H1 (cell line): Measurements from ENCODE around the gene LAMB1. TPM values are rescaled to one million over a fixed set of nuclear protein-coding genes. Genes with fewer than 3 reads are reported as not detected.

Experiments
- CTCF ChIA-PET: fragments of 300-600 bp; sonication (Branson Sonifier 250); formaldehyde crosslinking; loops from one replicate; lab custom pipeline; 2021; ENCODE audit not compliant: partially characterized antibody; lab: Charles Lee
- POLR2A ChIA-PET: fragments of 300-600 bp; sonication (Branson Sonifier 250); formaldehyde crosslinking; loops from one replicate; lab custom pipeline; 2021; ENCODE audit warnings: inconsistent platforms; ENCODE audit not compliant: partially characterized antibody; lab: Charles Lee
- DNase-seq, 2 experiments: peaks; one replicate each; pipeline versions ENCODE4 v3.0.0 to v3.0.0-alpha.2; 2010 to 2022; ENCODE audit warnings: low spot score in 2 of 2, low read depth in 1 of 2, mixed read lengths in 1 of 2
- FAIRE-seq: peaks from 2 replicates; lab custom pipeline; 2011; peaks lifted over from hg19 to GRCh38; lab: Jason Lieb, UNC
- H2AFZ ChIP-seq: 2 replicates; pipeline ENCODE4 v1.8.1; 2012; ENCODE audit warnings: low read length, inconsistent platforms
- H2AK5ac ChIP-seq: 2 replicates; pipeline ENCODE4 v1.6.1; 2013; ENCODE audit warnings: low read depth, low read length
- H2BK120ac ChIP-seq: replicated peaks from 2 replicates; pipeline ENCODE3; 2013; ENCODE audit warnings: low read depth, low read length, inconsistent platforms
- H2BK12ac ChIP-seq: 2 replicates; pipeline ENCODE4 v1.6.1; 2013; ENCODE audit warnings: low read depth, low read length
- H2BK15ac ChIP-seq: 2 replicates; pipeline ENCODE4 v1.6.1; 2013; ENCODE audit warnings: low read length
- H2BK20ac ChIP-seq: 2 replicates; pipeline ENCODE4 v1.6.1; 2013; ENCODE audit warnings: low read length
- H2BK5ac ChIP-seq: 2 replicates; pipeline ENCODE4 v1.6.1; 2013; ENCODE audit warnings: low read depth, low read length
- H3K14ac ChIP-seq: 2 replicates; pipeline ENCODE4 v1.6.1; 2013; ENCODE audit warnings: inconsistent platforms; ENCODE audit not compliant: insufficient read length
- H3K18ac ChIP-seq: 2 replicates; pipeline ENCODE4 v1.6.1; 2013; ENCODE audit warnings: low read length; ENCODE audit errors: extremely low read depth
- H3K23ac ChIP-seq: 2 replicates; pipeline ENCODE4 v1.6.1; 2013; ENCODE audit warnings: inconsistent platforms; ENCODE audit not compliant: insufficient read length
- H3K23me2 ChIP-seq: 2 replicates; pipeline ENCODE4 v1.6.1; 2013; ENCODE audit warnings: low read depth, low read length
- H3K27ac ChIP-seq: 2 replicates; pipeline ENCODE4 v1.6.1; 2011; ENCODE audit warnings: low read depth, low read length, inconsistent platforms
- H3K27me3 ChIP-seq, 4 experiments: replicated peaks in 1 of 4; 1 replicate in 1 of 4; 2 replicates in 3 of 4; pipeline versions ENCODE4 v1.6.1 to v1.8.1; 2011 to 2013; ENCODE audit warnings: low read length in 3 of 4, mild to moderate bottlenecking in 3 of 4, inconsistent platforms in 2 of 4, mixed read lengths in 2 of 4, moderate library complexity in 1 of 4; ENCODE audit not compliant: control insufficient read depth in 3 of 4, insufficient read depth in 3 of 4; ENCODE audit errors: extremely low read depth in 1 of 4
- H3K36me3 ChIP-seq, 4 experiments: 2 replicates each; pipeline versions ENCODE4 v1.6.1 to v1.8.1; 2011 to 2013; ENCODE audit warnings: mild to moderate bottlenecking in 4 of 4, low read length in 3 of 4, moderate library complexity in 2 of 4, control low read depth in 1 of 4, inconsistent platforms in 1 of 4; ENCODE audit not compliant: insufficient read depth in 4 of 4, control insufficient read depth in 2 of 4
- H3K4ac ChIP-seq: replicated peaks from 2 replicates; pipeline ENCODE3; 2013; ENCODE audit warnings: low read length, low read depth, mixed read lengths, inconsistent platforms; ENCODE audit not compliant: insufficient read length
- H3K4me1 ChIP-seq, 4 experiments: replicated peaks in 1 of 4; 1 replicate in 1 of 4; 2 replicates in 3 of 4; pipeline versions ENCODE4 v1.6.1 to v1.8.1; 2011 to 2013; ENCODE audit warnings: low read length in 3 of 4, inconsistent platforms in 2 of 4, mixed read lengths in 1 of 4; ENCODE audit not compliant: insufficient read depth in 4 of 4, control insufficient read depth in 3 of 4
- H3K4me2 ChIP-seq, 2 experiments: 2 replicates each; pipeline versions ENCODE4 v1.6.1 to v1.8.1; 2011 to 2013; ENCODE audit warnings: low read depth in 2 of 2, low read length in 2 of 2, control low read depth in 1 of 2, inconsistent platforms in 1 of 2, mild to moderate bottlenecking in 1 of 2; ENCODE audit not compliant: insufficient read depth in 1 of 2
- H3K4me3 ChIP-seq, 4 experiments: fragments of 200-600, 300-600 bp in 1 of 4; sonication (generic), shearing (Covaris generic), sonication (Bioruptor Twin) in 1 of 4; 2 replicates each; pipeline versions ENCODE4 v1.5.1 to v1.8.1; 2011 to 2016; ENCODE audit warnings: low read length in 4 of 4, low read depth in 3 of 4, control low read depth in 2 of 4, inconsistent platforms in 2 of 4, mild to moderate bottlenecking in 2 of 4, mixed read lengths in 1 of 4, moderate library complexity in 1 of 4; ENCODE audit not compliant: insufficient read depth in 2 of 4; ENCODE audit errors: extremely low read depth in 1 of 4
- H3K56ac ChIP-seq: replicated peaks from 2 replicates; pipeline ENCODE3; 2013; ENCODE audit warnings: low read depth, mild to moderate bottlenecking, mixed read lengths, low read length, inconsistent platforms; ENCODE audit not compliant: insufficient read length
- H3K79me1 ChIP-seq: 2 replicates; pipeline ENCODE4 v1.6.1; 2013; ENCODE audit warnings: low read depth, low read length, control low read depth
- H3K79me2 ChIP-seq, 2 experiments: 2 replicates each; pipeline versions ENCODE4 v1.6.1 to v1.8.1; 2012 to 2013; ENCODE audit warnings: low read length in 2 of 2, mild to moderate bottlenecking in 2 of 2, inconsistent platforms in 1 of 2; ENCODE audit not compliant: insufficient read depth in 2 of 2, control insufficient read depth in 1 of 2
- H3K9ac ChIP-seq, 4 experiments: replicated peaks in 1 of 4; 1 replicate in 1 of 4; 2 replicates in 3 of 4; pipeline versions ENCODE4 v1.6.1 to v1.8.1; 2011 to 2013; ENCODE audit warnings: low read depth in 3 of 4, low read length in 3 of 4, control low read depth in 2 of 4, mild to moderate bottlenecking in 2 of 4, moderate library complexity in 2 of 4, inconsistent platforms in 1 of 4; ENCODE audit errors: extremely low read depth in 1 of 4
- H3K9me3 ChIP-seq, 2 experiments: 2 replicates each; pipeline versions ENCODE4 v1.6.1 to v1.8.1; 2012 to 2013; ENCODE audit warnings: mild to moderate bottlenecking in 2 of 2, moderate library complexity in 2 of 2, control low read depth in 1 of 2, inconsistent platforms in 1 of 2, low read depth in 1 of 2, low read length in 1 of 2, mixed read lengths in 1 of 2; ENCODE audit not compliant: insufficient read depth in 2 of 2
- H4K20me1 ChIP-seq, 2 experiments: replicated peaks in 1 of 2; 2 replicates each; pipeline versions ENCODE3 to v1.8.1; 2011 to 2013; ENCODE audit warnings: inconsistent platforms in 2 of 2, low read length in 2 of 2, mild to moderate bottlenecking in 1 of 2; ENCODE audit not compliant: insufficient read depth in 2 of 2, control insufficient read depth in 1 of 2
- H4K5ac ChIP-seq: 2 replicates; pipeline ENCODE4 v1.6.1; 2013; ENCODE audit warnings: low read length, low read depth, mixed read lengths, inconsistent platforms; ENCODE audit not compliant: insufficient read length
- H4K8ac ChIP-seq: 2 replicates; pipeline ENCODE4 v1.8.0; 2013; ENCODE audit warnings: mild to moderate bottlenecking, moderate library complexity, low read length, inconsistent platforms; ENCODE audit not compliant: insufficient read depth; ENCODE audit errors: extremely low read depth
- H4K91ac ChIP-seq: replicated peaks from 2 replicates; pipeline ENCODE3; 2013; ENCODE audit warnings: low read length, mixed read lengths, inconsistent platforms; ENCODE audit not compliant: insufficient read length
- NRF1 ChIP-seq: IDR thresholded peaks from 2 replicates; pipeline ENCODE4 v1.6.1; 2011; ENCODE audit warnings: mild to moderate bottlenecking, low read depth, low read length, improper control_type of control experiment
- RFX5 ChIP-seq: IDR thresholded peaks from 2 replicates; pipeline ENCODE4 v1.6.1; 2011; ENCODE audit warnings: low read depth, low read length, improper control_type of control experiment, borderline replicate concordance
- SIRT6 ChIP-seq: IDR thresholded peaks from one replicate; pipeline ENCODE4 v1.7.1; 2012; ENCODE audit warnings: low read length, inconsistent platforms
- SP4 ChIP-seq: IDR thresholded peaks from 2 replicates; pipeline ENCODE4 v1.6.1; 2012; ENCODE audit warnings: low read length, inconsistent platforms
- TCF12 ChIP-seq: IDR thresholded peaks from 2 replicates; pipeline ENCODE4 v1.6.1; 2011; ENCODE audit warnings: low read depth, mild to moderate bottlenecking, low read length
- TEAD4 ChIP-seq: IDR thresholded peaks from 2 replicates; pipeline ENCODE4 v1.6.1; 2012; ENCODE audit warnings: low read depth, low read length, inconsistent platforms, mixed read lengths
- WGBS, 2 experiments: shearing (Covaris generic) in 1 of 2; methylation state at CpG; one replicate each; pipeline versions ENCODE4 v1.1.6 to v1.1.7; 2013 to 2015; ENCODE audit warnings: low lambda C conversion rate in 2 of 2, mixed read lengths in 2 of 2, inconsistent platforms in 1 of 2, low coverage in 1 of 2, missing lambda C conversion rate in 1 of 2; ENCODE audit not compliant: insufficient replicate concordance in 2 of 2, insufficient coverage in 1 of 2, insufficient read length in 1 of 2; ENCODE audit errors: extremely low coverage in 1 of 2, missing lambda C conversion rate in 1 of 2; 5-methylcytosine and 5-hydroxymethylcytosine counted together
- polyA plus RNA-seq, 7 experiments: library from polyadenylated mRNA; depleted of rRNA in 3 of 7; stranded (reverse) in 5 of 7; unstranded in 2 of 7; fragments of >200 nt in 5 of 7; fragments of 200-250 nt in 2 of 7; gene quantifications; 1 replicate in 5 of 7; 2 replicates in 1 of 7; 4 replicates in 1 of 7; pipeline versions ENCODE4 v1.2.1 to v1.2.3, GENCODE V29; 2011 to 2013; ENCODE audit warnings: missing spikeins in 2 of 7, mixed read lengths in 2 of 7
- total RNA-seq: library from RNA; stranded (reverse); fragmentation: NEBNext Ultra II Directional; extraction: Animal tissue kit (Norgen Biotek cat#: 25700); gene quantifications from 2 replicates; pipeline ENCODE4 v1.2.1, GENCODE V29; 2021
- TF ChIP-seq, protein P1 (sequence below): IDR thresholded peaks from 2 replicates; pipeline ENCODE4 v1.6.1; 2011; ENCODE audit warnings: low read length, improper control_type of control experiment

The LAMB1 gene
- total and polyA plus RNA-seq, 2 of the 8 experiments (the other 6 are each of a cell fraction or from before 2014, with no cell fraction given): 31.9 to 38.5 TPM

DNA sequence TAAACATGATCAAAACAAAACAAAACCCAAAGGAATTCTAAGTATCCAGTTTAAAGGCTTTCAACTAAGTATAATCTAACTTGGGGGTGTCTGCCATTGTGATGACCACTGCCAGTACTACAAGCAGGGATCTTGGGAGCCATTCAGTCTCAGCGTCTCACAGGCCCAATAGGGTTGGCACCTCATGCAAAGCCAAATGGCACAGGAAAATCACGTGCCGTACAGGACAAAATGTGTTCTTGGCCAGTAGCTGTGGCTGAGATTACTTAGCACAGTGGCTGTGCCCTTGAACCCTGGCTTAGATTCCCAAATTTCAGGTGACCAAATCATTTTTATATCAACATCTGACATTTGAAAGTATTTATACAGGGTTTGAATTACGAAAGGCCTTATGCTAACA is 62.0 kb downstream of the LAMB1 start:
- 93% methylated on average over 4 of the region's 4 CpGs; no CpG with 5 or more reads in 1 of the 2 experiments for WGBS, 2 experiments
- H3K4me2 ChIP-seq: no peak overlapping the region
- H3K4me3 ChIP-seq: no peak overlapping the region
- no peak overlapping the region for H3K56ac ChIP-seq
- H2BK15ac ChIP-seq: no peak overlapping the region
- no peaks in the 10 kb centered on the region for H3K27me3 ChIP-seq
- H4K91ac ChIP-seq: no peak overlapping the region
- H2BK5ac ChIP-seq: no peak overlapping the region
- H3K79me2 ChIP-seq: no peaks in the 10 kb centered on the region
- peaks cover 0 to 11% (median 4%) of the 10 kb centered on the region in 4 experiments; a peak in 4 of 7 replicates for H3K4me1 ChIP-seq
- no peak overlapping the region for H3K4ac ChIP-seq
- H2AK5ac ChIP-seq: no peak overlapping the region
- peaks cover 0 to 32% (median 6%) of the 10 kb centered on the region in 4 experiments; a peak in 4 of 8 replicates for H3K36me3 ChIP-seq
- no peak overlapping the region for H3K27ac ChIP-seq
- no peak overlapping the region for H4K5ac ChIP-seq
- H3K9ac ChIP-seq: no peak overlapping the region
- CTCF ChIA-PET: no interaction called here
- H3K23ac ChIP-seq: no peak overlapping the region
- H2BK20ac ChIP-seq: no peak overlapping the region
- FAIRE-seq: no peak
- H3K23me2 ChIP-seq: no peaks in the 10 kb centered on the region
- no peaks in the 10 kb centered on the region for H3K9me3 ChIP-seq
- no peak overlapping the region for H2BK120ac ChIP-seq
- H3K18ac ChIP-seq: no peak overlapping the region
- DNase-seq: no peak
- POLR2A ChIA-PET: no interaction called here
- no peak overlapping the region for H4K8ac ChIP-seq
- H2AFZ ChIP-seq: no peak overlapping the region
- no peak overlapping the region for H2BK12ac ChIP-seq
- H4K20me1 ChIP-seq: peaks cover 0 to 2% of the 10 kb centered on the region in 2 experiments
- TF ChIP-seq RFX5 (no peak), SIRT6 (no peak), TEAD4 (no peak), TCF12 (no peak), SP4 (no peak), NRF1 (no peak)
- TF ChIP-seq, protein P1, sequence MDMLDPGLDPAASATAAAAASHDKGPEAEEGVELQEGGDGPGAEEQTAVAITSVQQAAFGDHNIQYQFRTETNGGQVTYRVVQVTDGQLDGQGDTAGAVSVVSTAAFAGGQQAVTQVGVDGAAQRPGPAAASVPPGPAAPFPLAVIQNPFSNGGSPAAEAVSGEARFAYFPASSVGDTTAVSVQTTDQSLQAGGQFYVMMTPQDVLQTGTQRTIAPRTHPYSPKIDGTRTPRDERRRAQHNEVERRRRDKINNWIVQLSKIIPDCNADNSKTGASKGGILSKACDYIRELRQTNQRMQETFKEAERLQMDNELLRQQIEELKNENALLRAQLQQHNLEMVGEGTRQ: no peak
- no peaks in the 10 kb centered on the region for H3K79me1 ChIP-seq
- H3K14ac ChIP-seq: no peak overlapping the region
